HT1080 (cell line): Measurements from ENCODE around the gene MRPL38. TPM values are rescaled to one million over a fixed set of nuclear protein-coding genes. Genes with fewer than 3 reads are reported as not detected.

Source experiments
- DNase-seq: peaks from one replicate; pipeline ENCODE4 v3.0.0-alpha.2; 2015; ENCODE audit warnings: low read depth
- polyA plus RNA-seq, 2 experiments: library from polyadenylated mRNA; depleted of rRNA; stranded (reverse); fragments of >200 nt; gene quantifications; 2 replicates each; pipeline ENCODE4 v1.2.3, GENCODE V29; 2015
- total RNA-seq: library from RNA; depleted of rRNA; stranded (reverse); fragments of >200 nt; shearing (Covaris generic); gene quantifications from 2 replicates; pipeline ENCODE4 v1.2.3, GENCODE V29; 2014; rRNA removed

The MRPL38 gene
- total RNA-seq: 63.8 and 66.9 TPM in 2 replicates
- 50.0 and 64.5 TPM in 2 replicates for polyA plus RNA-seq (2015; cell fraction: cytosol; rRNA removed)
- 120 and 123 TPM in 2 replicates for polyA plus RNA-seq (2015; cell fraction: nucleus; rRNA removed)

DNA sequence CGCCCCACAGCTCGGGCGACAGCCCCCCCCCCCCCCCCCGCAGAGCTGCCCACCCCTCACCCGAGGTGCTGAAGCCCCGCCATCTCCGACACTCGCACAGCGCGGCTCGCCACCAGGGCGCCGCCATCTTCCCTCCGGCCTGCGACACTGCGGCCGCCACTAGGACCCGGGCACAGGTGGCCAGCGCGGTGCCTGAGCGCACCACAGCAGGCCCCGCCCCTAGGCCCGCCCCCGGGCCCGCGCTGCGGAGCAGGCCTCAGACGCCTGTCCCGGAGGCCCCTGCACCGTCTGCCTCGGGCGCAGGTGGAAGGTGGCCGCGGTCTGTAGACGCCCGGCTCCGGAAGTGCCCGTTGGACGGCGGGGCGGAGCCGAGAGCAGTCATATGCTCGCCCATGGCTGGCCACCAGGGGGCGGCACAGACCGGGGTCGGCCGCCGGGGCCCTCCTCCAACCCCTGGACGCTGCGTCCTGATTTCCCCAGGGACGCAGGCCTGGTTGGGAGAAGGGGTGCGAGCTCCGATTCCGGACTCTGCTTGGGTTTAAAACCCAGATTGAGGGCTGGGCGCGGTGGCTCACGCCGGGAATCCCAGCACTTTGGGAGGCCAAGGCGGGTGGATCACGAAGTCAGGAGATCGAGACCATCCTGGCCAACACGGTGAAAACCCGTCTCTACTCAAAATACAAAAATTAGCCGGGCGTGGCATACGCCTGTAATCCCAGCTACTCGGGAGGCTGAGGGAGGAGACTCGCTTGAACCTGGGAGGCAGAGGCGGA is at the start of gene MRPL38:
MRPL38 (minus strand) TSS at position 136 of the 773 bp plus-strand sequence; CDS start at position 127, 9 bp downstream.
- peak; percentile 96 for DNase-seq

- DNase-seq: no peak
Measured at GRCh38 chr17:75950855-75951554, 46.3 kb upstream of the MRPL38 start.

GRCh38 chr17:75950421-75950820 is 45.7 kb upstream of the MRPL38 start:
- no peak for DNase-seq

DNA sequence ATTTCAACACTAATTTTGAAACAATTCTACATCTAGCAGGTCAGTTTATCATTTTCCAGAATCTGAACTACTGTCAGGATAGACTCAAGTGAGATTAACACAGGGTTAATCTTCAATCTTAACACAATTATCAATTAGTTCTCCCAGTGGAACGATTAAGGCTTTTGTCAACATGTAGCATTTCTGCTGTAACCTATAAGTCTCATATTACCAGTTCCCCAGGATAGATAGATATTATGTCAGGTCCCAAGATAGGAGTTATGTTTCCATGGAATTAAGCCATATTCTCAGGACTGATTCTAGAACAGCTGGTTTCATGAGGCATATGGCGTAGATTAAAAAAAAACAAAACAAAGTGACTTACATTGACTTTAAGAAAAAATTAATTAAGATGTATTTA is 40.5 kb upstream of the MRPL38 start:
- no peak for DNase-seq

DNA sequence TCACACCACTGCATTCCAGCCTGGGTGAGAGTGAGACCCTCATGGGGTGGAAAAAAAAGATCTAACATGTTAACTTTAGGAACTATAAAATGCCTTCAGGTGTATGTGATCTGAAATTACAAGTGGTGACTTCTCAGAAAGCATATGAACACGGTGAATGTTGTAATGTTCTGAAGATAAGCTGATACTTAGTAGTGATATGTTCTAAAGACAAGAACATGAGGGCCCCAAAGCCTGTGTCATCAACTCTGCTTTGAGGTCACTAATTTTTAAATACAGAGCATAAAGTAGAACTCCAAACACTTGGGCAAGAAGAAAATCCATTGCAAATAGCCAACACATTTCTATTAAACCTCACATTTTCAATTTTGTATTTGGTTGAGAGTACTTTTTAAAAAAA is 38.8 kb upstream of the MRPL38 start:
- no peak for DNase-seq

GRCh38 chr17:75942473-75942872 is 37.8 kb upstream of the MRPL38 start:
- DNase-seq: no peak

- DNase-seq: no peak
Measured at GRCh38 chr17:75941442-75941819, 36.7 kb upstream of the MRPL38 start.

- DNase-seq: peak; percentile 97
Measured at GRCh38 chr17:75940727-75941441, 36.2 kb upstream of the MRPL38 start, which contains the start of gene FBF1. Gene FBF1 (minus strand): TSS chr17:75941042. CDS start chr17:75938149, 2,893 bp downstream.

GRCh38 chr17:75937652-75938051 is 33.0 kb upstream of the MRPL38 start:
- DNase-seq: no peak

DNA sequence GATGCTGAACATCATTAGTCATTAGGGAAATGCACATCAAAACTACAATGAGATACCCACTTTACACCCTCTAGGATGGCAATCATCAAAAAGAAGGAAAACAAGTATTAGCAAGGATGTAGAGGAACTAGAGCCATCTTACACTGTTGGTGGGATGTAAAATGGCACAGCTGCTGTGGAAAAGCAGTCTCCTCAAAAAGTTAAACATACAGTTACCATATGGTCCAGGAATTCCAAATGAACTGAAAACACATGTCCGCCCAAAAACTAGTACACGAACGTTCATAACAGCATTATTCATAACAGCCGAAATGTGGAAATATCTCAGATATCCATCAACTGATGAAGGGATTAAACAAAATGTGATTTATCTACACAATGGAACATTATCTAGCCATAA is 29.1 kb upstream of the MRPL38 start:
- DNase-seq: no peak

DNA sequence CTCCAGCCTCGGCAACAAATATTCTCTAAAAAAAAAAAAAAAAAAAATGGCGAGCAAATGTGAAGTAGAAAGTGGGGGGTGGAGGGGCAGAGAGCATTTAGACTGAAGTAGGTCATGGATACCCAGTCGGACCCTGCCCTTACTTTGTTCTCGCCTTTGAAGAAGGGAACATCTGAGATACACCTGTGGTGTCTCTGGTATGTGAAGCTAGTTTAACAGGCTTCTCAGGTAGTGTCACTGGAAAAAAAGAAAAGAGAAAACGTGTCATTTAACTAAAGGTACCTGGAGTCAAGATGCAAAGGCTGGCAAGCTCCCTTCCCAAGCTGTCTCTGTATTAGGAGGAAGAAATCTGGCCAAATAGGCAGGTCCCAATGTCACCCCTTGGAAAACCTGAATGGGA is 28.2 kb upstream of the MRPL38 start:
- DNase-seq: no peak

DNA sequence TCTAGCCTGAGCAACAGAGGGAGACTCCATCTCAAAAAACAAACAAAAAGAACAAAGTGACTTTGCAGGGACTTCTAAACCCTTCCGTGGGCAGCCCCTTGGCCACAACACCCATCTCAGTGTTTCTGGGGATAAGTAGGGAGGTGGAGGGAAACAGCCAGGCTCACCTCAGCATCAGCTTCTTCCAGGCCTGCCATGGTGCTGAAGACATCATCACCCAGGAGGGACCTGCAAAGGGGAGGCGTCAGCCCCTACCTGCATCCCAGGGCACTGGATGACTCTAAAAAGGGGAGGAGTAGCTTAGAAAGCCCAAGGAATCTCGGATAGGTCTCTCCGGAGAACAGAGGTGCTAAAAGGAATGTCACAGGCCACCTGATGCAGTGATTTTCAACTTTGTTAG is 26.4 kb upstream of the MRPL38 start:
- DNase-seq: no peak

GRCh38 chr17:75927286-75927922 is 22.7 kb upstream of the MRPL38 start:
- DNase-seq: no peak

DNA sequence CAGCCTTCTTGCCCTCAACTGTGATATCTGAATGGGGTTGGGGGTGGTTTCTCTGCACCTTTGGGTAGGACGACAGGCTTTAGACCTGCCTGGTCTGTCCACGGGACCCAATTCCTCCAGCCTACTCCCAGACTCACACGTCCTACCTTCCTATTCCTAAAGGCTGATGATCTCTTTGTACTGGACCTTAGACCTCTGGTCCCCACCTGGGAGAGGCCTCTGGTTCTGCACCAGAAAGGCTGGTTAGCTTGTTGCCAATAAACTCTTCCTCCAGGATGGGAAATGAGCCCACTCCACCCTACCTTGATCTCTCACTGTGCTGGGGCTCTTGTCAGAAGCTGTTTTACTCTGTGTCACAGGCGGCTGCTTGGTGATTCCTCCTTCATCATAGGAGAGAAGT is 21.8 kb upstream of the MRPL38 start:
- DNase-seq: no peak

DNA sequence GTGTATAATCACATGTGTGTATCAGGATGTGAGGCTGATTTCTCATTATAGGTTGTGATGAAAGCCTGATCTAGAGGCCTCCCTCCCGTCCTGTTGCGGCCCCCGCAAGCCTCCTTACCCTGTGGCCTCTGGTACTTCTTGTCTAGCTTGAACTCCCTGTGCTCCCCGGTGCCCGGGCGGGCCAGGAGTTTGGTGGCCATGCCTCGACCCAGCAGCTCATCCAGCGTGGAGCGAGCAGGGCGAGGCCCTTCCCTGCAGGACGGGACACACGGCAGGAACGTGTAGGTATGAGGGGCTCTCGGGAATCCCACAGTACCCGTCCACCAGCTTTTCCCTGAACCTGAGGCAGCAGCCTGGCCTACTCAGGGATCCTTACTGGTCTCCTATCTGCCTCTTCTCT is 21.2 kb upstream of the MRPL38 start:
- DNase-seq: no peak

- DNase-seq: no peak
Measured at GRCh38 chr17:75925103-75925502, 20.4 kb upstream of the MRPL38 start.

DNA sequence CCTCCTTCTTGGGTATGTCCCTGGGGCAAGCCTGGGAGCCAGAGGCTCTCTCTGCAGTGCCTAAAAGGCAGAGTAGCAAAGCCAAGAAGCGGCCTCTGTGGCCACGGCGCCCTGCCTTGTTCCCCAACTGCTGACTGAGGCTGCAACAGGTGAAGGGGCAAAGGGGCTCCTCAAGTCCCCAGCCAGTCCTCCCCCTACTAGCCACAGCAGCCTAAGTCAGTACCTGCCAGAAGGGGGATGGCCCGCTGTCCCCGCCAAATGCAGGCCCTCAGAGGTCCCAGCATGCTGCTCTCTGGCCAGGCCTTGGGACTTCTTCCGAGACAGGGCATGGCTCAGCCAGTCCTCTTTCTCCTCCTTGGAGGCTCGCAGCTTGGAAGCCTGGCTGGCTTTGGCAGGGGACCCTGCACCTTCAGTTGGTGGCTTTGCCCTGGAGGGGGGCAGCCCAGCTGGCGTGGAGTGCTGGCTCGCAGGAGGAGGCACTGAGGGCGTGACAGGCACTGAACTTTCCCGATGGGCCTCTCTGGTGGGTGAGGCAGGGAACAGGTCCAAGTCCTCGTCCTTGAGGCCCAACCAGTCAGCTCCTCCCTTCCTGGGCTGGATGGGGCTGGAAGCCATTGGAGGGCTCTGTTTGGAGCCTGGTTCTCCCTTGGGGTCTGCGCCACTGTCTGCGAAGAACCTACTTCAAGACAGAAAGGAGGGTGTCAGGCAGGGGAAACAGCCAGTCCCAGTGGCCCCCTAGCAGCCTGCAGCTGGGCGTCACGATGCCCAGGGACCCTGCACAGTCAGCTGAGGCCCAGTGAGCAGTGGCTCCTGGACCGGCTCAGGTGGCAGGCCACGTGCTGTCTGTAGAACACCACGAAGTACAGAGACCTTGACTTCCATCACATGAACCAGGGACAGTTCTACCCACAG is 18.5 kb upstream of the MRPL38 start:
- no peak for DNase-seq

GRCh38 chr17:75922173-75922961 is 17.7 kb upstream of the MRPL38 start:
- DNase-seq: no peak

GRCh38 chr17:75921596-75921995 is 16.9 kb upstream of the MRPL38 start:
- DNase-seq: no peak
